Sciatic nerve (tissue), 2 donors: ENCODE results near the gene ICAM3. TPM values are rescaled to one million over a fixed set of nuclear protein-coding genes. Genes with fewer than 3 reads are reported as not detected.
A peak's percentile ranks its signal among the peaks of the same experiment; 100 is the strongest.
"Not testable (repeated sequence)": the region's sequence is repeated elsewhere in the genome, so short reads cannot be mapped to it uniquely, and the experiment has no call there.

Experiments
- ATAC-seq: fragments of 200-7000 bp; cut with Tn5 transposase; one replicate; pipeline ENCODE4 v1.9.1; 2020; ENCODE audit warnings: mild to moderate bottlenecking, moderate library complexity
- DNase-seq: peaks from one replicate; pipeline ENCODE4 v3.0.0-alpha.2; 2020; ENCODE audit warnings: low spot score
- intact Hi-C: fragments of 100-400 bp; cut with DNase I; formaldehyde crosslinking; loops from one replicate; pipeline ENCODE4 v1.14.2; 2022
- total RNA-seq: library from RNA; stranded (reverse); fragmentation: NEBNext Ultra II Directional; extraction: Animal tissue kit (Norgen Biotek cat#: 25700); gene quantifications from one replicate; pipeline ENCODE4 v1.2.1, GENCODE V29; 2021
- donor health status: DM: no; HTN: no; CAD: no.
- donor health status: DM: no; HTN: no; CAD: no.

ICAM3 gene
- total RNA-seq, 1 donor from 2014 or later: 10.5 TPM

DNA sequence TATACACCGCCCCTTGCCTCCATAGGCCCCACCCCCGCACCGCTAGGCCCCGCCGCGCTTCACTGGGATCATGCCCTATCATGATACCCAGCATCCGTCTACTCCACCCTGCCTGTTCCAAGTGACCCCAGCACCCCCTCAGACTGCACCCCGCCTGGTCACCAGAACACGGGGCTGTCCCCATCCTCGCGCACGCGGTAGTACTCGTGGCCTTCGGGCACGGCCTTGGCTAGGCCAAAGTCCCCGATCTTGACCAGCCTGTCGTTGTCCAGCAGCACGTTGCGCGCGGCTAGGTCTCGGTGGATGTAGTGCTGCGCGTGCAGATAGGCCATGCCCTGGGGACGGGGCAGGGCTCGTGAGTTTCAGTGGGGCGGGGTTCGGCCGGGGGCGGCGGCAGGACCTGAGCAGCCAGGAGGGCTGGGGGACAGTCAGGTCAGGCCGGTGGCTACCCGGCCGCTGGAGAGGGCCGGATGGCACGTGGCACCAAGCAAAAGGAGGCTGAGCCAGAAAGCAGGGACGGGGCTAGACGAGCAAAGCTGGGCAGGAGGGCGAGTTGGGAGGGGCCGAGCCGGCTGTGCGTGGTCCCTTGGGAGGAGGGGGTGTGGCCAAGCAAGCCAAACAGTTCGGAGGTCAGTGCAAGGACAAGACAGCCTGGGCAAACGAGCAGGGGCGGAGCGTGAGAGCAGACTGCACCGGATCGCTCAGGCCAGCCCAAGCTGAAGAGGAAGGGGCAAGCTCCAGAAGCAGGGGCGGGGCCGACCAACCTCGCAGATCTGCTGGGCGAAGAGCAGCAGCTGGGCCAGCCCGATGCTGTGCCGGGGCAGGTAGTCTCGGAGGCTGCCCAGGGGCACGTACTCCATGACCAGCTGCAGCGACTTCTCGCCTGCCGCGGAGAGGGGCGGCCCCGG lies 13.6 kb upstream of the ICAM3 start:
- peak; percentile 93 for DNase-seq
- intact Hi-C loops: no loop called here
- ATAC-seq: peak; percentile 95

DNA sequence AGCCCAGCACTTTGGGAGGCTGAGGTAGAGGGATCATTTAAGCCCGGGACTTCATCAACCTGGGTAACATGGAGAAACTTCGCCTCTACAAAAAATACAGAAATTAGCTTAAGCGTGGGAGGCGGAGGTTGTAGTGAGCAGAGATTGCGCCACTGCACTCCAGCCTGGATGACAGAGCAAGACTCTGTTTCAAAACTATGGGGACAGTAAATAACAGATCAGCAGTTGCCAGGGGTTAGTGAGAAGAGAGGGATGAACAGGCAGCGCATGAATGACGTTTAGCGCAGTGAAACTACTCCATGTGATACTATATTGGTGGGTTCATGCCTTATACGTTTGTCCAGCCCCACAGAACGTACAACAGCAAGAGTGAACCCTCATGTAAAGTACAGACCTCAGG lies 7.1 kb upstream of the ICAM3 start:
- no peak for DNase-seq
- peak; percentile 63 for ATAC-seq
- intact Hi-C loops: no loop called here

DNA sequence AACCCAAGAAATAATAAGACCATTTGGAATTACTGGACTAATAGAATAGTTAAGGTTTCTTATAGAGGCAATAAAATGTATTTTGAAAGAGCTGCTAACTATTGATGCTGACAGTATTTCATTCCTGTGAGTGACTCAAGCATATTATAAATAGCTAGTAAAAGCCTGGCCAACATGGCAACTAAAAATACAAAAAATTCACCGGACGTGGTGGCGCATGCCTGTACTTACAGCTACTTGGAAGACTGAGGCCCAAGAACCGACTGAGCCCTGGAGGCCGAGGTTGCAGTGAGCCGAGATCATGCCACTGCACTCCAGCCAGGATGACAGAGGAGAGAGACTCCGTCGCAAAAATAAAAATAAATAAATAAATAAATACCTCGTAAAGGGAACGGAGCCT lies 5.4 kb upstream of the ICAM3 start:
- ATAC-seq (no peak), DNase-seq (no peak)
- intact Hi-C loops: no loop called here

DNA sequence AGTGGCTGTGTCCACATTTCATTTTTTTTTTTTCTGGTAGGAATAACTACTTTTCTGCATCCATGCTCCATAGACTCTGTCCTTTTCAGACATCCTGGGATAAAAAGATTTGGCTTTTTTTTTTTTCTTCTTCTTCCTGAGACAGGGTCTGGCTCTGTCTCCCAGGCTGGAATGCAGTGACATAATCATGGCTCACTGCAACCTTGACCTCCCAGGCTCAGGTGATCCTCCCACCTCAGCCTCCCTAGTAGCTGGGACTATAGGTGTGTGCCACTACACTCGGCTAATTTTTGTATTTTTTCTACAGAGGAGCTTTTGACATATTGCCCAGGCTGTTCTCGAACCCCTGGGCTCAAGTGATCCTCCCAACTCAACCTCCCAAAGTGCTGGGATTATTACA lies 4.1 kb upstream of the ICAM3 start:
- ATAC-seq (no peak), DNase-seq (no peak)
- intact Hi-C loops: no loop called here

DNA sequence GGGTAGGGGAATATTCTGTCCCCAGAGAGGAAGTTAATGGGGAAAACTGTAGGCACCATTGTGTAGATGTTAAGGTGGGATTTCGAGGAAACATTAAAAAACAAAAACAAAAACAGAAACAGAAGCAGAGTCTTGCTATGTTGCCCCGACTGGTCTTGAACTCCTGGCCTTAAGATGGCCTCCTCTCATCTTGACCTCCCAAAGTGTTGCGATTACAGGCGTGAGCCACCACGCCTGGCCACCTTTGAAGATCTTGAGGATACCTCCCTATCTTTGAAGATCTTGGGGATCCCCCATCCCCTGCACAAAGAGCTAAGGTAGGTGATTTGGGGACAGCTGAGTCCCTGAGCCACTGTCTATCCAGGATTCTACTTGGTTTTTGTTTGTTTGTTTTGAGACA lies 553 bp upstream of the ICAM3 start:
- ATAC-seq (no peak), DNase-seq (no peak)
- intact Hi-C loops: no loop called here

DNA sequence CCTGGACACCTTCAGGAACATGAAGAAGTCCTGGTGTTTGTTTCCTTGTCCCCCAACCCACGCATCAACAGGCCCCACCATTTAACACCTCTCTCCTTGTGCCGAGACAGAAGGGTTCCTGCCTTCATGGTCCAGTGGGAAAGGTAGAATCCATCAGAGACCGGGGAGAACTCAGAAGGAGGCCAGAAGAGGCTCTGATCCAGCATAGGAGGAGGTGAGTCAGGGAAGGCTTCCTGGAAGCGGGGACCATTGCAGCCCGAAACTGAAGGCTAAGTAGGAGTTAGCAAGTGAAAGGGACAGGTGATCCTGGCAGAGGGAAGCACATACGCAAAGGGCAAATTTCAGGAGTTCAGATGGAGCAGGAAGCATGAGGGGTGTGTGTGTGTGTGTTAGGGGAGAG lies 484 bp downstream of the ICAM3 start:
- ATAC-seq: no peak
- intact Hi-C loops: no loop called here
- DNase-seq: no peak

DNA sequence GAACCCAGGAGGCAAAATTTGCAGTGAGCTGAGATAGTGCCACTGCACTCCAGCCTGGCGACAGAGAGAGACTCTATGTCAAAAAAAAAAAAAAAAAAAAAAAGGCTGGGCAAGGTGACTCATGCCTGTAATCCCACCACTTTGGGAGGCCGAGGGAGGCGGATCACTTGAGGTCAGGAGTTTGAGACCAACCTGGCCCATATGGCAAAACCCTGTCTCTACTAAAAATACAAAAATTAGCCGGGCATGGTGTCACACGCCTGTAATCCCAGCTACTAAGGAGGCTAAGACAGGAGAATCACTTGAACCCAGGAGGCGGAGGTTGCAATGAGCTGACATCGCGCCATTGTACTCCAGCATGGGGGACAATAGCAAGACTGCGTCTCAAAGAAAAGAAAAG lies 2.7 kb downstream of the ICAM3 start:
- ATAC-seq, DNase-seq, intact Hi-C loops: not testable (repeated sequence)

DNA sequence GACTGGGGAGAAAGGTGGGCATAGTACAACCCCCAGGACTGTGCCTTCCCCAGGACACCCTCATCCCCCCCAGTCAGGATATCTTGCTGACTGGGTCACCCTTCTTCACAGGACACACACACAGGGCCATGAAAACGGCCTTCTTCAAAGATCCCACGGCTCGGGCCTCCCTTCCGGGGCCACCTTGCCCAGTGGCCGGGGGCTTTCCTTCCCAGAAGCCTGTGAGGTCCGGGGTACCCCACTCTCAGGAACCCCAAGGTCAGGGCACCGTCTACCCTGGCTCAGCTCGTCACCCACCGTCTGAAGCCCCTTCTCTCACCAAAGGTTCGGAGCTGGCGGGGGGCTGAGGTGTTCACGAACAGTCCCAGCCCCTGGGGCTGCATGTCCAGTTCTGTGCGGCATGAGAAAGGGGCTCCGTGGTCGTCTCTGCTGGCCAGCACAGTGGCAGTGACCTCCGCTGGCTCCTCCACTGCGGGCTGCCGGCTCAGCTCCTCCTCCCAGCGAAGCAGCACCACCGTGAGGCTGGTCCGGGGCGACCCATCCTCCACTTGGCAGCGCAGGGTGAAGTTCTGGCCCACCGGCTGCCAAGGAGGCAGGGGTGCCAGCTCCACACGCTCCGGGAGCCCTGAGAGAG lies 4.0 kb downstream of the ICAM3 start:
- intact Hi-C loops: no loop called here
- DNase-seq: no peak
- no peak for ATAC-seq

DNA sequence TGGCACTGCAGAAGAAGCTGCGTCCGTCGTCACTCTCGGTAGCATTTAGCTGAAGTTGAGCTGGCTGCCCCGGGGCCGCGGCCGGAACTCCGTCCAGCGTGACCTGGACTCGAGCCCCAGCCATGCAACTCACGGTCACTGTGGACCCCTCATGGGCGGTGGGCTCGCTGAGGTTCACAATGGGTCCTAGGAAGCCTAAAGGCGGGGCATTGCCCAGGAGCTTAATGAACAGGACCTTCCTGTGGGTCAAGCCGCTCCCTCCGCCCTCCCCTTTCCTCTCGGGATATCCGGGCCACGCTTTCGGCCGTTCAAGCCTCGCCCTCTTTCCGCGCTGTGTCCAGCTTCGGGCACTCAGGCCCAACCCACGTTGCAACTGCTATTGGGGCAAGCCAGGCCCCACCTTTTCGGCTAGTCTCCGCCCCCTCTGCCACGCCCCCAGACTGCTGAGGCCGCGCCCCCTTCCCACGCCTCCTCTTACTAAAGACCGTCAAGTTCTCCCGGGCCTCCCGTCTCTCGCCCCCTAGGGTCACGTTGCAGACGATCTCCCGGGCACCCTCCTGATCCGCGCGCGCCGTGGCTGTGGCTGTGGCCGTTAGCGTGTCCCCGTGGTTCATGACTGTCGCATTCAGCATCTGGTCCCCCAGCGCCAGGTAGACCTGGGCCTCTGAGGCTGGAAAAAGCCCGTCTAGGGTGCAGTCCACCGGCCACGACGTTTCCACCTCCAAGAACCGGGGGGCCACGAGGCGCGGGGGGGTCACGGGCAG lies 4.7 kb downstream of the ICAM3 start:
- ATAC-seq (peak; percentile 94), DNase-seq (peak; percentile 97)
- intact Hi-C loops: no loop called here

DNA sequence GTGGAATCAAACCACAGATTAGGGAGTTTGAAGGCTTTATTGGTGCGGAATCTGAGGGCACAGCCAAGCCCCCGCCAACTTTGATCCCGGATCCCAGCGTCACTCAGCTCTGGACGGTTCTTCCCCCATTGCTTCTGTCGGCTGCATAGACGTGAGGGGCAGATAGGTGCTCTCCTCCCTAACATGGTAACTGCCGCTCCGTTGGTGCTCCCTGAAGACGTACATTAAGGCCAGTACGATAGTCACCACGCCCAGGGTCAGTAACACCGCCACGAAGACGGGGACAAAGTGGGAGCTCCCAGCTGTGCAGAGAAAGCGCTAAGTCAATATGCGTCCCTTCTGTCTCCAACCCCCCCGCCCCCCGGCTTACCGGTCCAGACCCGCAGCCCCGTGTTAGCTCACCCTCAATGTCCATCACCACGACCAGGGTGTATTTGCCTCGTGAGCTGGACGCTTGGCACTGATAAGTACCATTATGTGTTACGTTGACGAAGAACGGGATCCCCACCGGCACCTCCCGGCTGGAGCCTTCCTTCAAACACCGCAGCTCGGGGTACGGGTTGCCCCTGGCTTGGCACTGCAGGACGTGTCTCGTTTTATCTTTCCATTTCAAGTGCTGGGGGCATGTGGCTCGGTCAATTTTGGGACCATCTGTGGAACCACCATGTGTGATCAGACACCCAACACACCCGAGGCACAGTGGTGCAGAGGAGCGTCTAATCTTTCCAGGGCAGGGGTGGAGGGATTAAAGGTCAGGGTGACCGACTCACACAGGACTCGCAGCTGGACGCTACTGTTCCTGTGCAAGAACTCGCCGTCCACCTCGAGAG lies 5.5 kb downstream of the ICAM3 start:
- intact Hi-C loops: loop anchor here (2.0 kb wide), 1 partner anchor 17 kb away; the partner anchor contains the start of gene FDX2
- no peak for DNase-seq
- ATAC-seq: peak; percentile 0

DNA sequence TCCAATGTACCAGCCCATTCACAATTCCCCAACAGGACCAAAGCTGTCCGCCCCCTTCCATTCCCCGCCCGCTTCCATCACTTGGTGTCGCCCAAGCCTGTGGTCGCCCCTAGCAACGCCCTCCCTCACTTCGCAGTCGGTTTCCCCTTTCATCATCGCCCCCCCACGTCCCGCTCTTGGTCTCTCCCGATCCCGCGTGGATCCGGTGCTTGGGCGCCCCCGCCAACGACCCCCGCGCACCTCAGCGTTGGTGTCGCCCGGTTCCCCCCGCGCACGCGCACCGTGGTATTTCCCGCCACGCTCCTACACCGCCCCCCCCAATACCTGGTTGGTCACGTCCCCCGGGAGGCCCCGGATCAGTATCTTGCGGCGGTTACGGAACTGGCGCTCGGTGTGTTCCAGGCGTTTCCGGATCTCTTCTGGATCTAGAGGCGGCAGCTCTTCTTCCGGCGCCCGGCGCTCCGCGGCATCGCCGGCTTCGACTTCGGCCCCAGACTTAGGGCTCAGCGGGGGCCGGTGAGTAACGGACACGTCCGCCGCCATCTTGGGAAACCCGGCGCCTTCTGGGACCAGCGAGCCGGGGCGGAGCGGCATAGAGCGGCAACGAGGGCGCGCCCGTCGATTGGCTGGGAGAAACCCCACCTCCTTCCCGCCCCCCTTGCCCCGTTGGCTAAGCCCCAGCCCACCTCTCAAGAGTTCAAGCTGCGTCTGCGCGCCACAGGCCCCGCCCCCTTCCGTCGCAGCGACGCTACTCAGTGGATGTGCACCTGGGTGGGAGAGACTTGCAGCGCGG lies 6.3 kb downstream of the ICAM3 start, which contains the start of gene RAVER1:
Gene RAVER1 (minus strand): TSS at position 565 of the 793 bp plus-strand sequence. CDS start 22 bp downstream, at position 543.
- intact Hi-C loops: loop anchor here (2.0 kb wide), 1 partner anchor 16 kb away; the partner anchor contains the start of gene FDX2

DNA sequence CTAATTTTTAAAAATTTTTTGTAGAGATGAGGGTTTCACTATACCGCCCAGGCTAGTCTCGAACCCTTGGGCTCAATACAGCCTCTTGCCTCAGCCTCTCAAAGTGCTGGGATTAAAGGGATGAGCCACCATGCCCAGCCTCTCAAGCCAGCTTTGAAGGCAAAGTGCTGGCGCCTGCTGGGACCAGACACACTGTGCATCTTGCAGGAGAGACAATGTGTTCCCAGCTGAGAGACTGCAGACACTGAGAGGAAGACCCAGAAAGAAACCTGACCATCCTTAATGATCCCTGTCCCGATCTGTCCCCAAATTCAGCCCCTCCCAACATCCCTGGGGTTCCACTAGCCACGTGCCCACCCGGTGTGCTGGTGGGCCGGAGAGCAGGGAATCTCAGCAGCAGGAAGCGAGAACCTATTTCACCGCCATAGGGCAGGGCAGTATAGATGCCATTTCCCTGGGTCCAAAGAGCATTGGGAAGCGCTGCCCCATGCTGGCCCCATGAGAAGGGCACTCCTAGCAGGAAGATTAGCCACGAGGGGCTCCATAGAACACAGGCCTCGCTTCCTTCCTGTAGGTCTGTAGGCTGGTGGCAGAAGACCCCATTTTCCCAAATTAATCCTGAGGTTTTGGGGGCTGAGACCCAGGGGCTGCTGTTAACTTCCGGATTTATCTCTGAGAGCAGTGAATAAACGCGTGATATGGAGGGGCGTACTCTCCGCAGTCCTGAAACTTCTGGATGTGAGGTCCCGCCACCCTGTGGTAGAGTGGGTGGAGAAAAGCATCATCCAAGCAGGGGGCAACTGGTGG lies 7.1 kb downstream of the ICAM3 start:
- no peak for ATAC-seq
- intact Hi-C loops: loop anchor here (2.0 kb wide), 1 partner anchor 16 kb away; the partner anchor contains the start of gene FDX2
- DNase-seq: no peak

More for the DNA sequence above, 6.3 kb downstream of the ICAM3 start, which contains the start of gene RAVER1:
- DNase-seq (peak; percentile 99), ATAC-seq (peak; percentile 96)

DNA sequence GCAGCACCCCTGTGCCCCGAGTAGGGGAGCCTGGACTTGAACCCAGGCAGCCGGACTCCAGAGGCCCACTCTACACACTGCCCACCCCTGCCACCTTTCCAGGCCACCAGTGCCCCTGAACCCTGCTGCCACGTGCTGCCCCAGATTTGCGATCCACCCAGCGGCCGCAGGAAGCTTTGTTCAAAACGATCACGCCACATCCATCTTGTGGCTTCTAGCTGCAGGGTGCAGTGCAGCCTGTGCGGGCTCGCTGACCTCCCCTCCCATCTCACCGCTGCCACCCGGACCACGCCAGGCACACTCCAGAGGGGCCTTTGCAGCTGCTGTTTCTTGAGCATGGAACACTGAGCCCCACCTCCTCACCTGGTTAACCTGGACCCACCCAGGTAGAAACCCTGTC lies 9.9 kb downstream of the ICAM3 start:
- DNase-seq (no peak), ATAC-seq (no peak)
- intact Hi-C loops: no loop called here

DNA sequence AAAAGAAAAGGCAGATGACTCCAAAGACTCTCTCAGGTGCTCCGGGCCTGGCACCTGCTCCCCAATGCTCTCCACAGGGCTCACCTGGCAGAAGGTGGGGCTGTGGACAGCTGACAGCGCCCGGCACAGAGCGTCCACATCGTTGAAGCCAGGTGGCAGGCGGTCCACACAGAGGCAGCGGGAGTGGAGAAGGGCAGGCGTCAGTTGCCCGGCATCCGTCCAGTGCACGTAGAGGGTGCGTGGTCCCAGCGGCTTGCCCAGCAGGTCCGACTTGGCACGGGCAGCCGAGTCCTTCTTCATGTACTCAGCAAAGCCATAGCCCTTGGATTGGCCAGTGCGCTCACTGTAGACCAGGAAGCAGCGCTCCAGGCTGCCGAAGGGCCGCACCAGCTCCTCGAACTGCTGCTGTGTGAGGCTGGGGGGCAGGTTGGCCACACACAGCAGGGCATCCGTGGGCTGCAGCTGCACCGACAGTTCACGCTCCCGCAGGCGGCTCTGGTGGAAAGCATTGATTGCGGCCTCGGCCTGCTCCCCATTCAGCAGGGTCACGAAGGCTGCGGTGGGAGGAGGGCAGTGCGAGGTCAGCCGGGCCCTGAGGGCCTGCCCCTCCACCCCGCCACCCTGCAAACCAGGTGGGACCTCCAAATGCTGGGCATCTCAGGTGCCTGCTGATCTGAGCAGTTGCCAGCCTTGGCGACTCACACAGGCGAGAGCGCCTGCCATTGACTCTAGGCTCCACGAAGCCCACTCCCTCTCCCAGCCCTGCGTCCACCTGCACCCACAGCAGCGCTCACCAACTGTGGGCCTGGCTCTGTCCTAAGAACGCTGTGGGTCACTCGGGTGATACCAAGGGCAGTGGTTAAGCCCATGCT lies 10.6 kb downstream of the ICAM3 start:
- DNase-seq: no peak
- no peak for ATAC-seq
- intact Hi-C loops: no loop called here

DNA sequence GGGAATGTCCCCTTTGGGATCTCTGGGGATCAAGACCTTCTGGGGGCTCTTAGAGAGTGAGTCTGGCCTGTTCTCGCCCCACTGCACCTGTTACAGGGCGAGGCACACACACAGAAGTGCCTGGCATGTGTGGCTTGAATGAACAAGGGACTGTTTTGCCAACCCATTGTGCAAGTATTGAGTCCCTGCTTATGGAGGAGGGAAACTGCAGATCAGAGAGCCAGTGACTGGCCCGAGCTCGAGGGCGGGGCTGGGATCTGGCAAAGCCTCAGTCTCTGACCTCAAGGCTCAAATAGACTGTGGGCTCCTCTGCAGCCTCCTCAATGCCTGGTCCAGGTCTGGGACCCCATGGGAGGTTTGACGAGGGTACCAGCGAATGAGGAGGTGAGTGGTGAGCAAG lies 11.6 kb downstream of the ICAM3 start:
- DNase-seq (no peak), ATAC-seq (no peak)
- intact Hi-C loops: no loop called here

DNA sequence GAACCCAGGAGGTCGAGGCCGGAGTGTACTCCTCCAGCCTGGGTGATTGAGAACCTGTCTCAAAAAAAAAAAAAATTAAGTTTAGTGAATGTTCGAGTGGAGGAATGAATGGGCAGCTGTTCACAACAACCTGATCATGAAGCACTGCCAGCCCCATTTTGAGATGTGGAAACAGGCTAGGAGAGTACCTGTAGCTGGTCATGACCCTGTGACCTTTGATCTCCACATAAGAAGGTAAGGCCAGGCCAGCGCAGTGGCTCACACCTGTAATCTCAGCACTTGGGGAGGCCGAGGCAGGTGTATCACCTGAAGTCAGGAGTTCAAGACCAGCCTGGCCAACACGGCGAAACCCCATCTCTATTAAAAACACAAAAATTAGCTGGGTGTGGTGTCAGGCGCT lies 13.7 kb downstream of the ICAM3 start:
- DNase-seq: no peak
- intact Hi-C loops: no loop called here

More for the DNA sequence above, 13.7 kb downstream of the ICAM3 start:
- no peak for ATAC-seq
